Peyer's patch (tissue), 4 donors: ENCODE measurements around the gene NAP1L4. TPM values are rescaled to one million over a fixed set of nuclear protein-coding genes. Genes with fewer than 3 reads are reported as not detected.
"Not testable (repeated sequence)": the region's sequence is repeated elsewhere in the genome, so short reads cannot be mapped to it uniquely, and the experiment has no call there.

Experiments used
- DNase-seq, 3 donors: peaks; one replicate each; pipeline ENCODE4 v3.0.0-alpha.2; 2017 to 2019
- H3K27ac ChIP-seq, 4 donors: fragments of 200-600 bp; sonication (generic); one replicate each; pipeline ENCODE4 v1.5.1; 2016 to 2019
- H3K27me3 ChIP-seq, 2 donors: fragments of 200-600 bp; sonication (generic); one replicate each; pipeline ENCODE4 v1.5.1; 2019
- H3K36me3 ChIP-seq, 3 donors: fragments of 200-600 bp; sonication (generic); one replicate each; pipeline ENCODE4 v1.5.1; 2016 to 2019
- H3K4me1 ChIP-seq, 4 donors: fragments of 200-600 bp; sonication (generic); one replicate each; pipeline ENCODE4 v1.5.1; 2016 to 2019
- H3K4me3 ChIP-seq, 4 donors: fragments of 200-600 bp; sonication (generic); 1 replicate in 3 of 4; 2 replicates in 1 of 4; pipeline ENCODE4 v1.5.1; 2016 to 2019; ENCODE audit warnings: mild to moderate bottlenecking in 1 of 4
- H3K9me3 ChIP-seq, 4 donors: fragments of 200-600 bp; sonication (generic); one replicate each; pipeline ENCODE4 v1.5.1; 2016 to 2019; ENCODE audit warnings: mild to moderate bottlenecking in 1 of 4
- CTCF ChIP-seq, 6 experiments: fragments of 450-650 bp in 4 of 6; fragments of 200-600 bp in 2 of 6; sonication (generic) in 1 of 6; IDR thresholded peaks; one replicate each; pipeline ENCODE4 v1.5.1; 2017 to 2019; ENCODE audit warnings: antibody characterized with exemption in 6 of 6, mild to moderate bottlenecking in 3 of 6, moderate library complexity in 1 of 6
- POLR2A ChIP-seq, 2 donors: fragments of 450-650 bp; IDR thresholded peaks; one replicate each; pipeline ENCODE4 v1.5.1; 2017; ENCODE audit warnings: antibody characterized with exemption in 2 of 2, mild to moderate bottlenecking in 2 of 2, moderate library complexity in 2 of 2
- total RNA-seq, 4 donors: library from RNA; depleted of rRNA; stranded (reverse); fragments of >200 nt; gene quantifications; one replicate each; pipeline ENCODE4 v1.1.0, GENCODE V29; 2016

NAP1L4 gene
- total RNA-seq, 4 donors from 2014 or later: 87.6 to 177 (median 119) TPM

GRCh38 chr11:2942872-2943710 is 49.0 kb downstream of the NAP1L4 start:
- Histone ChIP-seq H3K4me1 (peaks cover 0 to 54% (median 4%) of the 10 kb centered on the region in 4 donors), H3K27ac (peak overlapping the region in 1 of 4 donors; percentile 45), H3K27me3 (no peaks in the 10 kb centered on the region), H3K36me3 (peaks cover 0 to 19% (median 0%) of the 10 kb centered on the region in 3 donors), H3K4me3 (no peak overlapping the region), H3K9me3 (peaks cover 0 to under 1% (median 0%) of the 10 kb centered on the region in 4 donors)
- no peak for DNase-seq
- no peak for TF ChIP-seq CTCF (IDR thresholded peaks at IDR 0.05)

- H3K9me3 ChIP-seq: peaks cover 0 to 6% (median 2%) of the 10 kb centered on the region in 4 donors
- H3K27me3 ChIP-seq: no peaks in the 10 kb centered on the region
- DNase-seq: no peak
- peaks cover 0 to 54% (median 4%) of the 10 kb centered on the region in 4 donors for H3K4me1 ChIP-seq
- H3K36me3 ChIP-seq: peaks cover 0 to 15% (median 0%) of the 10 kb centered on the region in 3 donors
- TF ChIP-seq POLR2A (IDR thresholded peaks at IDR 0.05) (no peak), CTCF (IDR thresholded peaks at IDR 0.05) (no peak)
- no peak overlapping the region for H3K4me3 ChIP-seq
- H3K27ac ChIP-seq: no peak overlapping the region
Measured at GRCh38 chr11:2942447-2942846, 49.7 kb downstream of the NAP1L4 start.

GRCh38 chr11:2940921-2941821 is 51.0 kb downstream of the NAP1L4 start:
- Histone ChIP-seq H3K9me3 (peaks cover 0 to 6% (median 2%) of the 10 kb centered on the region in 4 donors), H3K27ac (peak overlapping the region in 3 of 4 donors; percentile 49 to 87 (median 80)), H3K36me3 (peaks cover 0 to 11% (median 0%) of the 10 kb centered on the region in 3 donors), H3K4me3 (no peak overlapping the region), H3K4me1 (peaks cover 0 to 52% (median 4%) of the 10 kb centered on the region in 4 donors), H3K27me3 (no peaks in the 10 kb centered on the region)
- peak in 2 of 3 donors; percentile 74 to 85 for DNase-seq
- TF ChIP-seq POLR2A (IDR thresholded peaks at IDR 0.05) (no peak), CTCF (IDR thresholded peaks at IDR 0.05) (no peak)

- H3K27me3 ChIP-seq: no peaks in the 10 kb centered on the region
- peak overlapping the region in 3 of 4 donors; percentile 49 to 87 (median 80) for H3K27ac ChIP-seq
- TF ChIP-seq POLR2A (IDR thresholded peaks at IDR 0.05) (peak; percentile 35 to 41), CTCF (IDR thresholded peaks at IDR 0.05) (no peak)
- peaks cover 0 to 6% (median 2%) of the 10 kb centered on the region in 4 donors for H3K9me3 ChIP-seq
- peaks cover 0 to 11% (median 0%) of the 10 kb centered on the region in 3 donors for H3K36me3 ChIP-seq
- peak in 2 of 3 donors; percentile 86 for DNase-seq
- H3K4me1 ChIP-seq: peaks cover 0 to 43% (median 2%) of the 10 kb centered on the region in 4 donors
- H3K4me3 ChIP-seq: no peak overlapping the region
Measured at GRCh38 chr11:2940147-2940920, 51.8 kb downstream of the NAP1L4 start.

GRCh38 chr11:2938458-2939418 is 53.4 kb downstream of the NAP1L4 start:
- not testable (repeated sequence) for H3K27ac ChIP-seq, H3K4me3 ChIP-seq, H3K36me3 ChIP-seq, H3K9me3 ChIP-seq, H3K27me3 ChIP-seq
- H3K4me1 ChIP-seq: peaks cover 0 to 27% (median 2%) of the 10 kb centered on the region in 4 donors
- peak in 2 of 3 donors; percentile 41 for DNase-seq

GRCh38 chr11:2937641-2938457 is 54.3 kb downstream of the NAP1L4 start:
- not testable (repeated sequence) for DNase-seq, H3K27me3 ChIP-seq, H3K27ac ChIP-seq, H3K36me3 ChIP-seq, H3K9me3 ChIP-seq, H3K4me3 ChIP-seq
- H3K4me1 ChIP-seq: peaks cover 0 to 26% (median 2%) of the 10 kb centered on the region in 4 donors
